ENCODE results near the gene MORN3. TPM values are rescaled to one million over a fixed set of nuclear protein-coding genes. Genes with fewer than 3 reads are reported as not detected.

The MORN3 gene
- total RNA-seq, 1 experiment from 2014 or later: 0.37 TPM

DNA sequence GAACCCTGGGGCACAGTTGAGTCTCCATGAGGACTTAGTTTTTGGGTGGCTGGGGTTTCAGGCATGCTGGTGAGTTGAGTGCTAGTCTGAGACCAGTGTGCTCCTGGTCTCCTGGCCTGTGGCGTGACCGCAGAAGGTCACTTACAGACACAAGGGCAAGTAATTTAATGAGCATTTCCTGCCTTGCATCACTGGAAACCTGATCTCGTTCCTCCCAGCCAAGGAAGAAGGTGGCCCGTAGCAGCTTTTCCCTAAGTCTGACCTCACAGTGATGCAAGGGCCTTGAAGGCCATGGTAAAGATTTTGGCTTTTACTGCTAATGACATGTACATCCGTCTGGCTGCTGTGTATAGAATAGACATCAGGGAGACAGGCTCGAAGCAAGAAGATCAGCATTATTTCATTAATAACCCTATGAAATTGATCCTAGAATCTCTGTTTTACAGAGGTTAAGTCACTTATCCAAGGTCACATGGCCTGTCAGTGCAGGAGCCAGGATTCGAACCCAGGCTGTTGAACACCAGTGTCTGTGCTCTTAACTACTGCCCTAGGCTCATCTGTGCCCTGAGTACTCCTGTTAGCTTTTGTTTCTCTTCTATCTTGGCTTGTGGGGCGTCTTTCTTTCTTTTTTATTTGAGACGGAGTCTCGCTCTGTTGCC lies 47.7 kb upstream of the MORN3 start:
- DNase-seq (ENCODE audit: low spot score) (peak; percentile 19), ATAC-seq (no peak)
- no peak for TF ChIP-seq ESRRA (CRISPR knock-in tag; IDR thresholded peaks at IDR 0.05; ENCODE audit: borderline replicate concordance)
- TF ChIP-seq, protein P1, sequence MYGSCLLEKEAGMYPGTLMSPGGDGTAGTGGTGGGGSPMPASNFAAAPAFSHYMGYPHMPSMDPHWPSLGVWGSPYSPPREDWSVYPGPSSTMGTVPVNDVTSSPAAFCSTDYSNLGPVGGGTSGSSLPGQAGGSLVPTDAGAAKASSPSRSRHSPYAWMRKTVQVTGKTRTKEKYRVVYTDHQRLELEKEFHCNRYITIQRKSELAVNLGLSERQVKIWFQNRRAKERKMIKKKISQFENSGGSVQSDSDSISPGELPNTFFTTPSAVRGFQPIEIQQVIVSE (CRISPR knock-in tag; IDR thresholded peaks at IDR 0.05; ENCODE audit: borderline replicate concordance): no peak
- TF ChIP-seq TCF7 (CRISPR knock-in tag; IDR thresholded peaks at IDR 0.05; ENCODE audit: low read depth): no peak
- TF ChIP-seq, protein P2, sequence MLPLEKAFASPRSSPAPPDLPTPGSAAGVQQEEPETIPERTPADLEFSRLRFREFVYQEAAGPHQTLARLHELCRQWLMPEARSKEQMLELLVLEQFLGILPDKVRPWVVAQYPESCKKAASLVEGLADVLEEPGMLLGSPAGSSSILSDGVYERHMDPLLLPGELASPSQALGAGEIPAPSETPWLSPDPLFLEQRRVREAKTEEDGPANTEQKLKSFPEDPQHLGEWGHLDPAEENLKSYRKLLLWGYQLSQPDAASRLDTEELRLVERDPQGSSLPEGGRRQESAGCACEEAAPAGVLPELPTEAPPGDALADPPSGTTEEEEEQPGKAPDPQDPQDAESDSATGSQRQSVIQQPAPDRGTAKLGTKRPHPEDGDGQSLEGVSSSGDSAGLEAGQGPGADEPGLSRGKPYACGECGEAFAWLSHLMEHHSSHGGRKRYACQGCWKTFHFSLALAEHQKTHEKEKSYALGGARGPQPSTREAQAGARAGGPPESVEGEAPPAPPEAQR (CRISPR knock-in tag; IDR thresholded peaks at IDR 0.05): no peak
- TF ChIP-seq SMAD4 (CRISPR knock-in tag; IDR thresholded peaks at IDR 0.05): no peak
- TF ChIP-seq, protein P3, sequence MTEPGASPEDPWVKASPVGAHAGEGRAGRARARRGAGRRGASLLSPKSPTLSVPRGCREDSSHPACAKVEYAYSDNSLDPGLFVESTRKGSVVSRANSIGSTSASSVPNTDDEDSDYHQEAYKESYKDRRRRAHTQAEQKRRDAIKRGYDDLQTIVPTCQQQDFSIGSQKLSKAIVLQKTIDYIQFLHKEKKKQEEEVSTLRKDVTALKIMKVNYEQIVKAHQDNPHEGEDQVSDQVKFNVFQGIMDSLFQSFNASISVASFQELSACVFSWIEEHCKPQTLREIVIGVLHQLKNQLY (CRISPR knock-in tag; IDR thresholded peaks at IDR 0.05): no peak
- TF ChIP-seq, protein P4, sequence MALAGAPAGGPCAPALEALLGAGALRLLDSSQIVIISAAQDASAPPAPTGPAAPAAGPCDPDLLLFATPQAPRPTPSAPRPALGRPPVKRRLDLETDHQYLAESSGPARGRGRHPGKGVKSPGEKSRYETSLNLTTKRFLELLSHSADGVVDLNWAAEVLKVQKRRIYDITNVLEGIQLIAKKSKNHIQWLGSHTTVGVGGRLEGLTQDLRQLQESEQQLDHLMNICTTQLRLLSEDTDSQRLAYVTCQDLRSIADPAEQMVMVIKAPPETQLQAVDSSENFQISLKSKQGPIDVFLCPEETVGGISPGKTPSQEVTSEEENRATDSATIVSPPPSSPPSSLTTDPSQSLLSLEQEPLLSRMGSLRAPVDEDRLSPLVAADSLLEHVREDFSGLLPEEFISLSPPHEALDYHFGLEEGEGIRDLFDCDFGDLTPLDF (CRISPR knock-in tag; IDR thresholded peaks at IDR 0.05): no peak
- TF ChIP-seq ZNF138 (CRISPR knock-in tag; conservative IDR thresholded peaks at IDR 0.05): no peak
- TF ChIP-seq, protein P5, sequence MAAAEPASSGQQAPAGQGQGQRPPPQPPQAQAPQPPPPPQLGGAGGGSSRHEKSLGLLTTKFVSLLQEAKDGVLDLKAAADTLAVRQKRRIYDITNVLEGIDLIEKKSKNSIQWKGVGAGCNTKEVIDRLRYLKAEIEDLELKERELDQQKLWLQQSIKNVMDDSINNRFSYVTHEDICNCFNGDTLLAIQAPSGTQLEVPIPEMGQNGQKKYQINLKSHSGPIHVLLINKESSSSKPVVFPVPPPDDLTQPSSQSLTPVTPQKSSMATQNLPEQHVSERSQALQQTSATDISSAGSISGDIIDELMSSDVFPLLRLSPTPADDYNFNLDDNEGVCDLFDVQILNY (CRISPR knock-in tag; IDR thresholded peaks at IDR 0.05): no peak
- no peak for TF ChIP-seq HMGA2 (CRISPR knock-in tag; IDR thresholded peaks at IDR 0.05)
- no peak for TF ChIP-seq ETV6 (CRISPR knock-in tag; IDR thresholded peaks at IDR 0.05)
- TF ChIP-seq, protein P6, sequence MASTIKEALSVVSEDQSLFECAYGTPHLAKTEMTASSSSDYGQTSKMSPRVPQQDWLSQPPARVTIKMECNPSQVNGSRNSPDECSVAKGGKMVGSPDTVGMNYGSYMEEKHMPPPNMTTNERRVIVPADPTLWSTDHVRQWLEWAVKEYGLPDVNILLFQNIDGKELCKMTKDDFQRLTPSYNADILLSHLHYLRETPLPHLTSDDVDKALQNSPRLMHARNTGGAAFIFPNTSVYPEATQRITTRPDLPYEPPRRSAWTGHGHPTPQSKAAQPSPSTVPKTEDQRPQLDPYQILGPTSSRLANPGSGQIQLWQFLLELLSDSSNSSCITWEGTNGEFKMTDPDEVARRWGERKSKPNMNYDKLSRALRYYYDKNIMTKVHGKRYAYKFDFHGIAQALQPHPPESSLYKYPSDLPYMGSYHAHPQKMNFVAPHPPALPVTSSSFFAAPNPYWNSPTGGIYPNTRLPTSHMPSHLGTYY (CRISPR knock-in tag; IDR thresholded peaks at IDR 0.05): no peak
- no peak for TF ChIP-seq ZNF423 (CRISPR knock-in tag; IDR thresholded peaks at IDR 0.05)
- no peak for TF ChIP-seq NFE2L1 (CRISPR knock-in tag; IDR thresholded peaks at IDR 0.05)
- no peak for TF ChIP-seq CBFB (CRISPR knock-in tag; IDR thresholded peaks at IDR 0.05; ENCODE audit: low read depth)
- peaks cover 31% of the 10 kb centered on the region for H3K4me1 Mint-ChIP-seq
- ChIA-PET CTCF (interaction anchor here (0.6 to 2.0 kb wide), 4 partner anchors 58 to 165 kb away, joined by 4 to 9 read pairs (median 5); partner anchors contain the start of gene RHOF), POLR2A (no interaction called here)
- H3K36me3 Mint-ChIP-seq: peaks cover 11% of the 10 kb centered on the region
- H3K27ac Mint-ChIP-seq: peak overlapping the region; percentile 95
- H3K9me3 Mint-ChIP-seq: no peaks in the 10 kb centered on the region
- H3K27me3 Mint-ChIP-seq (ENCODE audit: low read depth): no peaks in the 10 kb centered on the region
- H3K4me3 Mint-ChIP-seq: no peak overlapping the region

DNA sequence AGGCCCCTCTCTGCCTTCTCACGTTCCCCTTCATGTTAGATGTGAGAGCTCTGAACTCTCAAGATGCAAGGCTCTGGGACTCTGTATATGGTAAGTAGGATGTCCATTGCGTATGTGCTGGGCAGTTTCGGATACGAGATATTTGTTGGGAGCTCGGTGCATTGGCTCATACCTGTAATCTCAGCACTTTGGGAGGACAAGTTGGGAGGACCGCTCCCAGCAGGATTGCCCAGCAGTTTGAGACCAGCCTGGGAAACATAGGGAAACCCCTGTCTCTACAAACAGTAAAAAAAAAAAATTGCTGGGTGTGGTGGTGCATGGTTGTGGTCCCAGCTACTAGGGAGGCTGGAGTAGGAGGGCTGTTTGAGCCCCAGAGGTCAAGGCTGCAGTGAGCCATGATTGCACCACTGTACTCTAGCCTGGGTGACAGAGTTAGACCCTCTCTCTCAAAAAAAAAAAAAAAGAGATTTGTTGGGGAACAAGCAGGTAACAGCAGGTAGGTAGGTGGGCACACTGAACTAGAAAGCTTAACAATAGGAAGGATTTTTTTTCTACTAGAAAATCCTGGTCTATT lies 46.5 kb upstream of the MORN3 start:
- no peak for ATAC-seq
- no peak overlapping the region for H3K4me3 Mint-ChIP-seq
- peak overlapping the region; percentile 61 for H3K27ac Mint-ChIP-seq
- DNase-seq (ENCODE audit: low spot score): no peak
- ChIA-PET POLR2A (interaction anchor here (0.6 kb wide), 2 partner anchors 435 to 1221 kb away, joined by 3 read pairs; no protein-coding TSS in a partner anchor), CTCF (interaction anchor here (0.6 to 2.0 kb wide), 3 partner anchors 61 to 163 kb away, joined by 3 to 9 read pairs (median 6); no protein-coding TSS in a partner anchor)
- no peaks in the 10 kb centered on the region for H3K27me3 Mint-ChIP-seq (ENCODE audit: low read depth)
- H3K36me3 Mint-ChIP-seq: peaks cover 10% of the 10 kb centered on the region
- no peaks in the 10 kb centered on the region for H3K9me3 Mint-ChIP-seq
- H3K4me1 Mint-ChIP-seq: peaks cover 36% of the 10 kb centered on the region
- TF ChIP-seq, protein P7, sequence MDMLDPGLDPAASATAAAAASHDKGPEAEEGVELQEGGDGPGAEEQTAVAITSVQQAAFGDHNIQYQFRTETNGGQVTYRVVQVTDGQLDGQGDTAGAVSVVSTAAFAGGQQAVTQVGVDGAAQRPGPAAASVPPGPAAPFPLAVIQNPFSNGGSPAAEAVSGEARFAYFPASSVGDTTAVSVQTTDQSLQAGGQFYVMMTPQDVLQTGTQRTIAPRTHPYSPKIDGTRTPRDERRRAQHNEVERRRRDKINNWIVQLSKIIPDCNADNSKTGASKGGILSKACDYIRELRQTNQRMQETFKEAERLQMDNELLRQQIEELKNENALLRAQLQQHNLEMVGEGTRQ (CRISPR knock-in tag; IDR thresholded peaks at IDR 0.05): no peak
- TF ChIP-seq, protein P6 (CRISPR knock-in tag; IDR thresholded peaks at IDR 0.05): no peak
- TF ChIP-seq, protein P8, sequence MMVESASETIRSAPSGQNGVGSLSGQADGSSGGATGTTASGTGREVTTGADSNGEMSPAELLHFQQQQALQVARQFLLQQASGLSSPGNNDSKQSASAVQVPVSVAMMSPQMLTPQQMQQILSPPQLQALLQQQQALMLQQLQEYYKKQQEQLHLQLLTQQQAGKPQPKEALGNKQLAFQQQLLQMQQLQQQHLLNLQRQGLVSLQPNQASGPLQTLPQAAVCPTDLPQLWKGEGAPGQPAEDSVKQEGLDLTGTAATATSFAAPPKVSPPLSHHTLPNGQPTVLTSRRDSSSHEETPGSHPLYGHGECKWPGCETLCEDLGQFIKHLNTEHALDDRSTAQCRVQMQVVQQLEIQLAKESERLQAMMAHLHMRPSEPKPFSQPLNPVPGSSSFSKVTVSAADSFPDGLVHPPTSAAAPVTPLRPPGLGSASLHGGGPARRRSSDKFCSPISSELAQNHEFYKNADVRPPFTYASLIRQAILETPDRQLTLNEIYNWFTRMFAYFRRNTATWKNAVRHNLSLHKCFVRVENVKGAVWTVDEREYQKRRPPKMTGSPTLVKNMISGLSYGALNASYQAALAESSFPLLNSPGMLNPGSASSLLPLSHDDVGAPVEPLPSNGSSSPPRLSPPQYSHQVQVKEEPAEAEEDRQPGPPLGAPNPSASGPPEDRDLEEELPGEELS (CRISPR knock-in tag; IDR thresholded peaks at IDR 0.05): no peak
- TF ChIP-seq ATF1 (CRISPR knock-in tag; IDR thresholded peaks at IDR 0.05): no peak
- TF ChIP-seq ESRRA (CRISPR knock-in tag; IDR thresholded peaks at IDR 0.05; ENCODE audit: borderline replicate concordance): no peak
- TF ChIP-seq ETV6 (CRISPR knock-in tag; IDR thresholded peaks at IDR 0.05): no peak
- TF ChIP-seq HMGA2 (CRISPR knock-in tag; IDR thresholded peaks at IDR 0.05): no peak
- TF ChIP-seq, protein P9, sequence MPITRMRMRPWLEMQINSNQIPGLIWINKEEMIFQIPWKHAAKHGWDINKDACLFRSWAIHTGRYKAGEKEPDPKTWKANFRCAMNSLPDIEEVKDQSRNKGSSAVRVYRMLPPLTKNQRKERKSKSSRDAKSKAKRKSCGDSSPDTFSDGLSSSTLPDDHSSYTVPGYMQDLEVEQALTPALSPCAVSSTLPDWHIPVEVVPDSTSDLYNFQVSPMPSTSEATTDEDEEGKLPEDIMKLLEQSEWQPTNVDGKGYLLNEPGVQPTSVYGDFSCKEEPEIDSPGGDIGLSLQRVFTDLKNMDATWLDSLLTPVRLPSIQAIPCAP (CRISPR knock-in tag; IDR thresholded peaks at IDR 0.05): no peak
- no peak for TF ChIP-seq ZNF121 (CRISPR knock-in tag; IDR thresholded peaks at IDR 0.05)
- TF ChIP-seq MXD4 (CRISPR knock-in tag; IDR thresholded peaks at IDR 0.05; ENCODE audit: borderline replicate concordance): no peak
- TF ChIP-seq OVOL2 (CRISPR knock-in tag; IDR thresholded peaks at IDR 0.05; ENCODE audit: borderline replicate concordance): no peak

All from WTC11 (cell line).